Measurements from ENCODE around the gene MYLK. TPM values are rescaled to one million over a fixed set of nuclear protein-coding genes. Genes with fewer than 3 reads are reported as not detected.

The MYLK gene
- polyA plus RNA-seq, 1 donor (not counting 4 experiments of a cell fraction or from before 2014, with no cell fraction given): 7.8 TPM

GRCh38 chr3:123586968-123587367 is 297.2 kb downstream of the MYLK start:
- H3K9me3 ChIP-seq (ENCODE audit: control insufficient read depth, low read depth, low read length): peaks cover 2% of the 10 kb centered on the region
- H3K36me3 ChIP-seq (ENCODE audit: control insufficient read depth in 2 of 2, extremely low read depth in 1 of 2, insufficient read depth in 2 of 2, low read length in 2 of 2): peaks cover 4% of the 10 kb centered on the region in 2 experiments
- H3K4me1 ChIP-seq (ENCODE audit: control insufficient read depth, extremely low read depth, insufficient read depth, low read length): peaks cover 21% of the 10 kb centered on the region
- H3K27me3 ChIP-seq (ENCODE audit: control insufficient read depth, extremely low read depth, insufficient read depth, low read length): no peaks in the 10 kb centered on the region
- H3K4me3 ChIP-seq (ENCODE audit: control insufficient read depth in 2 of 3, extremely low read depth in 1 of 3, insufficient read depth in 2 of 3, low read depth in 1 of 3, low read length in 3 of 3): peak overlapping the region; percentile 60 to 98 (median 96)
- TF ChIP-seq EZH2 (IDR thresholded peaks at IDR 0.05; ENCODE audit: low read length): no peak
- no peak for TF ChIP-seq CTCF (optimal IDR thresholded peaks at IDR 0.05 in 1 of 3, IDR thresholded peaks at IDR 0.05 in 1 of 3, conservative IDR thresholded peaks at IDR 0.05 in 1 of 3; ENCODE audit: extremely low read depth in 1 of 3, insufficient read depth in 2 of 3, low read length in 3 of 3)
- peak overlapping the region; percentile 100 for H3K27ac ChIP-seq (ENCODE audit: control insufficient read depth, insufficient read depth, low read length)
- FAIRE-seq (peak; percentile 85), DNase-seq (ENCODE audit: low read depth, low spot score) (no peak)
- dilution Hi-C loops (cut with MboI; ENCODE audit: extremely low pct_ligation_motif_present, low sequenced_read_pairs): no loop called here
- no peaks in the 10 kb centered on the region for H3K9me1 ChIP-seq (ENCODE audit: control insufficient read depth, extremely low read depth, insufficient read depth, low read length)
- peaks cover 48% of the 10 kb centered on the region for H3K79me2 ChIP-seq (ENCODE audit: control insufficient read depth, insufficient read depth, low read length)
- no peak overlapping the region for H2AFZ ChIP-seq (ENCODE audit: control insufficient read depth, low read length)
- H3K9ac ChIP-seq (ENCODE audit: control insufficient read depth, extremely low read depth, insufficient read depth, low read length): peak overlapping the region; percentile 99
- peak overlapping the region; percentile 84 for H3K4me2 ChIP-seq (ENCODE audit: control insufficient read depth, extremely low read depth, insufficient read depth, low read depth, low read length)
- H4K20me1 ChIP-seq (ENCODE audit: control insufficient read depth, extremely low read depth, insufficient read depth, low read length): no peaks in the 10 kb centered on the region

- no peaks in the 10 kb centered on the region for H4K20me1 ChIP-seq (ENCODE audit: control insufficient read depth, extremely low read depth, insufficient read depth, low read length)
- peaks cover 23% of the 10 kb centered on the region for H3K4me1 ChIP-seq (ENCODE audit: control insufficient read depth, extremely low read depth, insufficient read depth, low read length)
- no peaks in the 10 kb centered on the region for H3K27me3 ChIP-seq (ENCODE audit: control insufficient read depth, extremely low read depth, insufficient read depth, low read length)
- peaks cover 52% of the 10 kb centered on the region for H3K79me2 ChIP-seq (ENCODE audit: control insufficient read depth, insufficient read depth, low read length)
- dilution Hi-C loops (cut with MboI; ENCODE audit: extremely low pct_ligation_motif_present, low sequenced_read_pairs): no loop called here
- H3K9ac ChIP-seq (ENCODE audit: control insufficient read depth, extremely low read depth, insufficient read depth, low read length): peak overlapping the region; percentile 99
- peak overlapping the region; percentile 60 to 98 (median 96) for H3K4me3 ChIP-seq (ENCODE audit: control insufficient read depth in 2 of 3, extremely low read depth in 1 of 3, insufficient read depth in 2 of 3, low read depth in 1 of 3, low read length in 3 of 3)
- H2AFZ ChIP-seq (ENCODE audit: control insufficient read depth, low read length): no peak overlapping the region
- DNase-seq (ENCODE audit: low read depth, low spot score): no peak
- H3K27ac ChIP-seq (ENCODE audit: control insufficient read depth, insufficient read depth, low read length): peak overlapping the region; percentile 100
- peaks cover 2% of the 10 kb centered on the region for H3K9me3 ChIP-seq (ENCODE audit: control insufficient read depth, low read depth, low read length)
- H3K36me3 ChIP-seq (ENCODE audit: control insufficient read depth in 2 of 2, extremely low read depth in 1 of 2, insufficient read depth in 2 of 2, low read length in 2 of 2): peaks cover 6 to 8% of the 10 kb centered on the region in 2 experiments
- TF ChIP-seq EZH2 (IDR thresholded peaks at IDR 0.05; ENCODE audit: low read length) (no peak), CTCF (optimal IDR thresholded peaks at IDR 0.05 in 1 of 3, IDR thresholded peaks at IDR 0.05 in 1 of 3, conservative IDR thresholded peaks at IDR 0.05 in 1 of 3; ENCODE audit: extremely low read depth in 1 of 3, insufficient read depth in 2 of 3, low read length in 3 of 3) (no peak)
- peak overlapping the region; percentile 84 for H3K4me2 ChIP-seq (ENCODE audit: control insufficient read depth, extremely low read depth, insufficient read depth, low read depth, low read length)
- no peaks in the 10 kb centered on the region for H3K9me1 ChIP-seq (ENCODE audit: control insufficient read depth, extremely low read depth, insufficient read depth, low read length)
- peak; percentile 81 for FAIRE-seq
Measured at GRCh38 chr3:123586131-123586530, 298.0 kb downstream of the MYLK start.

All from keratinocyte (primary cell).